ENCODE results near the gene SDS. TPM values are rescaled to one million over a fixed set of nuclear protein-coding genes. Genes with fewer than 3 reads are reported as not detected.

SDS gene
- total RNA-seq, 4 donors from 2014 or later = 0.90 TPM; not detected in 3

GRCh38 chr12:113347892-113348291, 55.8 kb downstream of the SDS start:
- TF ChIP-seq, protein P1, sequence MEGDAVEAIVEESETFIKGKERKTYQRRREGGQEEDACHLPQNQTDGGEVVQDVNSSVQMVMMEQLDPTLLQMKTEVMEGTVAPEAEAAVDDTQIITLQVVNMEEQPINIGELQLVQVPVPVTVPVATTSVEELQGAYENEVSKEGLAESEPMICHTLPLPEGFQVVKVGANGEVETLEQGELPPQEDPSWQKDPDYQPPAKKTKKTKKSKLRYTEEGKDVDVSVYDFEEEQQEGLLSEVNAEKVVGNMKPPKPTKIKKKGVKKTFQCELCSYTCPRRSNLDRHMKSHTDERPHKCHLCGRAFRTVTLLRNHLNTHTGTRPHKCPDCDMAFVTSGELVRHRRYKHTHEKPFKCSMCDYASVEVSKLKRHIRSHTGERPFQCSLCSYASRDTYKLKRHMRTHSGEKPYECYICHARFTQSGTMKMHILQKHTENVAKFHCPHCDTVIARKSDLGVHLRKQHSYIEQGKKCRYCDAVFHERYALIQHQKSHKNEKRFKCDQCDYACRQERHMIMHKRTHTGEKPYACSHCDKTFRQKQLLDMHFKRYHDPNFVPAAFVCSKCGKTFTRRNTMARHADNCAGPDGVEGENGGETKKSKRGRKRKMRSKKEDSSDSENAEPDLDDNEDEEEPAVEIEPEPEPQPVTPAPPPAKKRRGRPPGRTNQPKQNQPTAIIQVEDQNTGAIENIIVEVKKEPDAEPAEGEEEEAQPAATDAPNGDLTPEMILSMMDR (IDR thresholded peaks at IDR 0.05) = no peak
- TF ChIP-seq POLR2A (IDR thresholded peaks at IDR 0.05) (no peak), EP300 (IDR thresholded peaks at IDR 0.05) (no peak)
- 89 to 90% methylated on average over 2 of the region's 2 CpGs for WGBS, 2 donors

GRCh38 chr12:113347107-113347506, 56.6 kb downstream of the SDS start:
- no peak overlapping the region for H3K27ac ChIP-seq
- 84 to 91% methylated on average over 3 of the region's 3 CpGs for WGBS, 2 donors
- no peaks in the 10 kb centered on the region for H3K36me3 ChIP-seq
- no peak for DNase-seq (ENCODE audit: low spot score in 2 of 2)
- H3K4me1 ChIP-seq = no peaks in the 10 kb centered on the region
- H3K9me3 ChIP-seq = no peaks in the 10 kb centered on the region
- no peak overlapping the region for H3K4me3 ChIP-seq
- TF ChIP-seq EP300 (IDR thresholded peaks at IDR 0.05) (no peak), POLR2A (IDR thresholded peaks at IDR 0.05) (no peak)
- TF ChIP-seq, protein P1 (IDR thresholded peaks at IDR 0.05) = no peak
- H3K27me3 ChIP-seq = no peaks in the 10 kb centered on the region

More at GRCh38 chr12:113347892-113348291, 55.8 kb downstream of the SDS start:
- H3K36me3 ChIP-seq = no peaks in the 10 kb centered on the region
- no peak overlapping the region for H3K4me3 ChIP-seq
- no peaks in the 10 kb centered on the region for H3K27me3 ChIP-seq
- no peak for DNase-seq (ENCODE audit: low spot score in 2 of 2)
- H3K4me1 ChIP-seq = no peaks in the 10 kb centered on the region
- no peak overlapping the region for H3K27ac ChIP-seq
- no peaks in the 10 kb centered on the region for H3K9me3 ChIP-seq

- TF ChIP-seq POLR2A (IDR thresholded peaks at IDR 0.05) = no peak
- TF ChIP-seq EP300 (IDR thresholded peaks at IDR 0.05) = no peak
- TF ChIP-seq, protein P1 (IDR thresholded peaks at IDR 0.05) = no peak
- Histone ChIP-seq H3K36me3 (no peaks in the 10 kb centered on the region), H3K27ac (no peak overlapping the region), H3K4me1 (no peaks in the 10 kb centered on the region), H3K27me3 (no peaks in the 10 kb centered on the region), H3K9me3 (no peaks in the 10 kb centered on the region), H3K4me3 (no peak overlapping the region)
- WGBS, 2 donors = 75 to 82% methylated on average over 5 of the region's 5 CpGs
- DNase-seq (ENCODE audit: low spot score in 2 of 2) = no peak
These were observed 57.3 kb downstream of the SDS start for GRCh38 chr12:113346353-113346752.

- no peaks in the 10 kb centered on the region for H3K9me3 ChIP-seq
- TF ChIP-seq EP300 (IDR thresholded peaks at IDR 0.05) = no peak
- no peak for TF ChIP-seq POLR2A (IDR thresholded peaks at IDR 0.05)
- TF ChIP-seq, protein P1 (IDR thresholded peaks at IDR 0.05) = no peak
- no peak overlapping the region for H3K27ac ChIP-seq
- no peaks in the 10 kb centered on the region for H3K27me3 ChIP-seq
- 86 to 96% methylated on average over 6 of the region's 6 CpGs for WGBS, 2 donors
- no peaks in the 10 kb centered on the region for H3K36me3 ChIP-seq
- DNase-seq (ENCODE audit: low spot score in 2 of 2) = no peak
- H3K4me3 ChIP-seq = no peak overlapping the region
- no peaks in the 10 kb centered on the region for H3K4me1 ChIP-seq
These were observed 58.4 kb downstream of the SDS start for GRCh38 chr12:113345318-113345717.

Other genes with a start within 250 kb of the SDS start
- gene DDX54, start 218.4 kb downstream of the SDS start, total RNA-seq = 100 to 1,000 TPM in 1 of 4 donors, 10 to 100 TPM in 3; 49.4 to 105 (median 83.0) TPM
- 10 to 100 TPM in 3 of 4 donors, 1 to 10 TPM in 1; 8.3 to 27.5 (median 14.1) TPM for gene RITA1, start 218.2 kb downstream of the SDS start, total RNA-seq
- gene TPCN1, start 182.4 kb downstream of the SDS start, total RNA-seq = 10 to 100 TPM; 62.7 to 77.6 (median 69.8) TPM
- 10 to 100 TPM; 52.0 to 73.5 (median 61.2) TPM for gene SLC8B1, start 68.8 kb downstream of the SDS start, total RNA-seq
- gene PLBD2, start 45.3 kb downstream of the SDS start, total RNA-seq = 10 to 100 TPM; 36.5 to 57.9 (median 44.7) TPM
- gene SDSL, start 18.5 kb upstream of the SDS start, total RNA-seq = 1 to 10 TPM; 1.9 to 3.0 (median 2.3) TPM
- not detected for gene LHX5, start 68.0 kb upstream of the SDS start, total RNA-seq